ENCODE results near the gene ENC1.

GRCh38 chr5:74655716-74656115, 15.2 kb upstream of the ENC1 start:
- TF ChIP-seq EZH2 (IDR thresholded peaks at IDR 0.05; ENCODE audit: insufficient read depth, poor library complexity, severe bottlenecking) (no peak), EZH2phosphoT487 (IDR thresholded peaks at IDR 0.05; ENCODE audit: insufficient read depth, low read depth) (no peak)
